Measurements from ENCODE around the gene NR3C1.

The NR3C1 gene

GRCh38 chr5:143403593-143404415 lies at the start of gene NR3C1:
NR3C1 (minus strand) TSS chr5:143403686; CDS start chr5:143400839, 2,847 bp downstream.
- DNase-seq, result peak; percentile 58

- DNase-seq, result no peak
Observed at GRCh38 chr5:143449772-143450171, 46.3 kb upstream of the NR3C1 start.

DNA sequence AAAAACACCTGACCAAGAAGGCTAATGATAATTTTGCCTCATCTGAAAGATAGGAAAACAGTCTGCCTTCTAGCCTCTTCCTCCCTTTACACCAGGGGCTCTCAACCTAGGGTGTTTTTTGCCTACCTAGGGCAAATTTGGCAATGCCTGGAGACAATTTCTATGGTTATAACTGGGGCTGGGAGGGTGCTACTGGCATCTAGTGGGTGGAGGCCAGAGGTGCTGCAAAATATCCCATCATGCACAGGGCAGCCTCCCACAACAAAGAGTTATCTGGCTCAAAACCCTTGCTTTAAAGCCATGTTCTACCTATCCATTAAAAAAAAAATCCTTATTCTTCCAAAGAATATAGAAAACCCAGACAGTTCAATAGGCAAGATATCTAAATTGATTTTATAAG lies 45.0 kb upstream of the NR3C1 start:
- no peak for DNase-seq

DNA sequence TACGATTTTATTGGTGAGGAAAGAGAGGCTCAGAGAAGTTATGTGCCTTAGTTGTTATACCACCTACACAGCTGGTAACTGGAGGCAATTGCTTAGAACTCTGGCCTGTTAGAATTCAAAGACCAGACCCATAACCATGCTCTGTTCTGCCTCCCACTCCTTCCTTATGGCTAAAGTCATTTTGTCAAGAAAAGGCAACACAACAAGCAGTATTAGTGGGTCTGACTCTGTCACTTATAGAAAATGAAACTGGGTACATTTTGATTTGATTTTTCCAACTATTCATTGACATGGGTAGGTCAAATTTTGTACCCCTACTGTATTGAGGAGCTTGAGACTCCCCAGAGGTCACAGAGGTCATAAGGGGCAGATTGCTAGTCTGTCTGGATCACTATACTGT lies 44.5 kb upstream of the NR3C1 start:
- no peak for DNase-seq

DNA sequence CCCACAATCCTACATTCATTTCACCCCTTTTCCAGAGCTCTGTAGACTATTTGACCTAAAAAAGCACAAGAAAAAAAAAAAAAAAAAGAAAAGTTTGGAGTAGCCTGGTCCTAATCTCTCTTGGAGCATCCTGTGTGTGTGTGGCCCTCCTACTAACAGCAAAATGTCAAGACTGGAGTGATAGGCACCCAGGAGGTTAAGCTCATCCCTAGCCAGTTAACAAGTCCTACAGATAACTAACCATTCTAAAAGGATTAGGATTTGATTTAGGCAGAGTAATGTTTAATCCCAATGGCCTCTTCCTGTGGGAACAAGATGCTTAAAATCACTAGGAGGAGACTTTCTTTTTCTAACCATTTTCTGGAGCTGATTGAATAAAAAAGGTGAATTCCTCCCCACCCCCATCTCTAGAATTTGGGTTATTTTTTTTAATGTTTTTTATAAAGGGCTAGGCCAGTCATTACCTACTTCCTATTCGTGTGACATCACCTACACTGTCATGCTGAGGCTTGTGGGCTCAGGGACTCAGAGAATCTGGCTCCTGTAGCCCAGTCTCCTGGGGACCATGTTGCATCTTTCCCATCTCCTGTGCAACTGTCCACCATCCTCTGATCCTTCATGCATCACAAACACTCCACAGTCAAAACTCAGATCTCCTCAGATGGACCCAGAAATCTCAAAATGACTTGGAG lies 43.2 kb upstream of the NR3C1 start:
- DNase-seq, result no peak

GRCh38 chr5:143445776-143446175 lies 42.3 kb upstream of the NR3C1 start:
- DNase-seq, result no peak

- no peak for DNase-seq
Observed at GRCh38 chr5:143443330-143443729, 39.8 kb upstream of the NR3C1 start.

GRCh38 chr5:143442385-143442784 lies 38.9 kb upstream of the NR3C1 start:
- no peak for DNase-seq

DNA sequence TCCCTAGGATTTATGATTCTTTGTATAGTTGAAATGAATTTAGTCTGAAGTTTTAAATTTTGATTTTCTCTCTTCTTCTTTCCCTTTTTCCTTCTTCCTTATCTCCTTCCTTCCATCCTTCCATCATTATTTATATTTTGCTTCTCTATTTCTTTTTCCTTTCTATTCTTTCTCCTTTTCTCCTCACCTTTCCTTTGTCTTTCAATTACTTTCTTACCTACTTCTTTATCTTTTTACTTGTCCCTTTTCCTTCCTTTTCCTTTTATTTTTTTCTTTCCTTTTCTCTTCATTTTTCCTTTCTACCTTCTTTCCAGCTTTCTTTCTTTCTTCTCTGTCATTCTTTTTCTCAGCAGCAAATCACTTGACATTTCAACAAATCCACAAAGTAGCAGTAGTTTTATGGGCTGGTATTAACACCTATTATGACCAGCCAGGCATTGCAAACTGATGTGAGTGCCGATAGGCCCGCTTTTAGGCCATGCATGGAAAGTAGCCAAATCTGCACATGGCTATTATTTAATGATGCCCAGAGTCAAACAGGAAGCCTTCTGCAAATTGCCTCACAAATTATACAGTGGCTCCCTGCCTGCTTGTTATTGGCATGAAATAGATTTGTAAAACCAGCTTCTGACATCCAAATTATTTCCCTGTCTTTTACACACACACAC lies 37.1 kb upstream of the NR3C1 start:
- DNase-seq, result peak; percentile 67

DNA sequence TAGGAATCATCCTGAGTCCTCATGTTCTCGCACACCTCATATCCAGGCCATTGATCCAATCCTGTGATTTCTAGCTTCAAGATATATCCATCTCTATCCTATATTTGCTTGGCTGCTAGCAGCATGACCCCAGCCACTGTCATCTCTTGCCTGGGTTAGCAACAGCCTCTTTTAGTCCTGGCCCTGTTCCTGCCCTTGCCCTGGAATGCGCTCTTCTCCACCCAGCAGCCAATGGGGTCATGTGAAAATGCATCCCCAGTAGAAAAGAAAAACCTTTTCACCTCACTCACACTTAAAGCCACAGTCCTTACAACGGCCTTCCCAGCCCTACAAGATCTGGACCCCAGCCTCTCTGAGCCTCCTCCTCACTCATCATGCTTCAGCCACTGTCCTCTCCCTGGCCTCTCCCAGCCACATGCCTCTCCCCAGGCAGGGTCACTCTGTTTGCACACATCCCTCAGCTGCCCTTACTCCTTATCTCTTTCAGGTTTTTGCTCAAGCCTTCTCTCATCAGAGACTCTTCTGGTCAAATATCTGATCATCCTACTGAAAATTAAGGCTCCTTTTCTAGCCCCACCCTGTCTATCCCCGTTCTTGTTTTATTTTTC lies 34.3 kb upstream of the NR3C1 start:
- no peak for DNase-seq

- no peak for DNase-seq
Observed at GRCh38 chr5:143436871-143437270, 33.4 kb upstream of the NR3C1 start.

DNA sequence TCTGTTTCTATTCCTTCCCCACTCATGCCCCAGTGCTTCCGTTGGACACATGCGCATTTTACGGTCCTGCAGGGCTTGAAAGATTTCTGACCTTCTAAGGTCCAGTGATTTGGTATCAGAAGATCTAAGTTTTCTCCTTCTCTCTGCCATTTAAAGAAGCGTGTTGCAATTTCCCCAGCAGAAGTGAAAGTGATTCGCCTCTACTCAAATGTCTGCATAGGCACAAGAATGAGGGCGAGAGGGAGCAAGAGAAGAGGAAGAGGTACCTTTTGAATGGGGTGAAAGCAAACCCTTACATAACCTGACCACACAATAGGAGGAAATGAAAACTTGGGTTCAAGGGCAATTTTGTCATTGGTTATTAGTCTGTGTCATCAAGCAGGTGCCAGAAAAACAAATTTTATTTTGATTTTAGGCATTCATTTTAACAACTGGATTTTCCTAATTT lies 31.7 kb upstream of the NR3C1 start:
- DNase-seq, result no peak

DNA sequence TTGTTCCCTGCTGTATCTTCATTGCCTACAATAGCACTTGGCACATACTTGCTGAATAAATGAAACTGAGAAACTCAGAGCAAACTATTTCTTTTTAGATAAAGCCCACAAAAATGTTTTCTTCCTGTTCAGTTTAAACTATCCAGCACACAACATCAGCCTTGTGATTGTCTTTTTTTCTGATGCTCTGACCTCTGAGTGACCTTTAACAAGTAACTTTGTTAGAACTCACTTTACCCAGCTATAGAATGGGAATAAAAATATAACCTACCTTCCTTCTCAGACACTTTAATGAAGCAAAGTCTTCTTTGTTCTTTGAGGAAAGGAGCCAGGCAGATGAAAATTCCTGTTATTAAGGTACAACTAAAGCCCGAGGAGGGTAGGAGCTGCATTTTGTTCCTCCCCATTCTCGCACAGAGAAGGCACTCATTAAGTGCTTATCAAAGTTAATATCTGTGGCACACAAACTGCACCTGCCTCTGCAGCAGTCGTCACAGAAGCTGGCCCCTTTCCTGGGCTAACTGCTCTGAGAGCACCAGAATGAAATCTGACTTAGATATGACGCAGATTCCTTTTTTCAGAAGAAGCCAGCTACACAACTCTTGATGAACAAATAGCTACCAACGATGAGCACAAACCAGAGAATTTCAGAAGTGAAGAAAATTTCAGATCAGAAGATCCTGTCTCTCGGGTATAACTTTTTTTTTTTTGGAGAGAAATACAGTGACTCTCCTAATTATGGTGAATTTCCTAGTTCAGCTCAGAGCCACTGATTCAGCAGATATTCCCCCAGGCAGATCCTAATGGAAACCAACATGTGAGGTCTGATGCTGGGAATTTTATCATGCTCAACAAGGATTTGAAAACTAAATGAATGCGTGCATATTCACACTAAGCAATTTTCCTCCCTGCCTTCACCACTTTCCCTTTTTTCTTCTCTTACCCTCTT lies 31.0 kb upstream of the NR3C1 start:
- DNase-seq, result no peak

DNA sequence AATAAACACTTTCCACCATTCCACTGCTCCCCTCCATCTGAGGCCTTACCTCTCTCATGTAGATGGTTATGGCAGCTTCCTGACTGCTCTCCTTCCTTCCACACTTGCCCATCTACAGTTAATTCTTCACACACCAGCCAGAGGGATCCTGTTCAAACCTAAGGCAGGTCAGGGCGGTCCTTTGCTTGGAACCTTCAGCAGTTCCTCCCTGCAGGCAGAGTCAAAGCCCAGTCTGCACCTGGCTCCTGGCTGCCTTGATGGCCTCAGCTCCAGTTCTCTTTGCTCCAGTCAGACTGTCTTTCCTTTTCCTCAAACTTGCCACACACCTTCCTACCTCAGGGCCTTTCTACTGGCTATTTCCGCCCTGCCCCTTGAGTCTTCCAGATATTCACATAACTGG lies 30.2 kb upstream of the NR3C1 start:
- no peak for DNase-seq

- DNase-seq, result no peak
Observed at GRCh38 chr5:143432658-143433239, 29.3 kb upstream of the NR3C1 start.

DNA sequence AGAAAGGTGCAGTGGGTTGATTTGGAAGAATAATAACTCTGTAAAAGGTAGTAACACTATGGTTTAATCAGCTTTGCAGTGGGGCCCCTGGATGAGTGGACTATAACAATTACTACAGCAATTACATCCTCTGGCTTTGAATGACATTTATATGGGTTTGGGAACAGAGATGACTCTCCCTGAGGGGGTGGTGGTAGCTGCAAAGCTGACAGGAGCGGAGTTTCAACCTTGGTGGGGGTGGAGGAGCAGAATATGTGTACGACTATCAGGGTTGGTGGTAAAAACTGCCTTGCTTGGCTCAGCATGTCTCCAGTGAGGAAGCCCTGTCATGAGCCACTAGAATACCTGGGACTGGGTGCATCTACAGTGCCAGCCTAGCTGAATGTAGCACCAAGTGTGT lies 28.3 kb upstream of the NR3C1 start:
- DNase-seq, result no peak

- DNase-seq, result no peak
Observed at GRCh38 chr5:143428738-143429420, 25.4 kb upstream of the NR3C1 start.

DNA sequence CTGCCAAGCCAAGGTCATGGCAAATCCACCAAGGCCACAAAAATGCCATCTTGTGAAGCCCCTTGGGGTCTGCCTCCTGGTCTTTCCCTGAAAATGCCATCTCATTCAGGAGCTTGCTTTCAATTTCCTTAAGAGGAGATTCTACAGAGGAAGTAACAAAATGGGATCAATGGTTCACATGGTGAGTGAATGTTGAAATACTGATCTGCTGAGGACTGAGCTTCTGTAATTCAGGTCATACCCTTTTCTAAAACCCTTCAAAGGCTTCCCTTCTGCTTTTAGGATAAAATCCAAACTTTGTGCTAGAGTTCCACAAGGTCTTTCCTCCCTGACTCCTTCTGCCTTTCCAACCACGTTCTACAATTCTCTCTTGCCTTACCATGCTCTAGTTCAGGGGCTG lies 24.7 kb upstream of the NR3C1 start:
- no peak for DNase-seq

- DNase-seq, result no peak
Observed at GRCh38 chr5:143427122-143427735, 23.7 kb upstream of the NR3C1 start.

DNA sequence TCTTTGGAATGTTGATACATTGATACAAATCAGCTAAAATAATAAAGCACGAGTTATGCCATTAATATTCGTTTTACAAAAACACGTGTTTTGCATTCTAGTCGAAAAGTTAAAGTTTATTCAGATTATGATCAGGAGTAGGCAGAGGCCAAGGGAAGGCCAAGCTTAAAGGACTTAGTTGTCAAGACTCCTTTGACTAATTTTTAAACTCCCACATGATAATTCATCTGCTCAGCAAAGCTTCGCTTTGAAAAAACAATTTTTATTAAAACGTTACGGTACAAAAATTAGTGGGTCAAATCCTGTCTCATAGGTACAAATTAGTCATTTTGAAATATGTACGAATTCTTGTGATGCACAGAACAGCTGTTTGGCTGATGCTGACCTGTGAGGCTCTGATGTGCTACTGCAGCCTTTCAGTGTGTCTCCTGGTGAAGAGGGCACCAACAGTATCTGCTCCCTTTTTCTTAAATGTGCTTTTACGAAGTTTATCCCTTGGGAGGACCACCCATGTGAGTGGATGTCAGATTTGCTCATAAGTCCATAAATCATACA lies 23.0 kb upstream of the NR3C1 start:
- no peak for DNase-seq
